DLD1 (cell line): ENCODE data around the gene TRIM32.

Source experiments
- in situ Hi-C: cut with HindIII; loops from 2 replicates; pipeline ENCODE4 v1.10.0; 2017; ENCODE audit warnings: low sequenced_read_pairs

The TRIM32 gene

DNA sequence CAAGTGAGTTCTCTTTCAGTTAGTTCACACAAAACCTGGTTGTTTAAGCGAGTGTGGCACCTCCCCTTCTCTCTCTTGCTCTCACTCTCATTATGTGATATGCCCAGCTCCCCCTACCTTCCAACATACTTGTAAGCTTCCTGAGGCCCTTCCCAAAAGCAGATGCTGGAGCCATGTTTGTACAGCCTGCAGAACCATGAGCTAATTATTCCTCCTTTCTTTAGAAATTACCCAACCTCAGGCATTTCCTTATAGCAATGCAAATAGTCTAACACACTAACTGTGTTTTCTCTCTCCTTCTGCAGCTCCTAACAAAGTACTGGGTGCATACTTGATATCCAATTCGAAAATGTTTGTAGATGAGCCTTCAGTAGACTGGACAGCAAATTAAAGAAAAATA is 62.7 kb downstream of the TRIM32 start:
- in situ Hi-C loops, result no loop called here

DNA sequence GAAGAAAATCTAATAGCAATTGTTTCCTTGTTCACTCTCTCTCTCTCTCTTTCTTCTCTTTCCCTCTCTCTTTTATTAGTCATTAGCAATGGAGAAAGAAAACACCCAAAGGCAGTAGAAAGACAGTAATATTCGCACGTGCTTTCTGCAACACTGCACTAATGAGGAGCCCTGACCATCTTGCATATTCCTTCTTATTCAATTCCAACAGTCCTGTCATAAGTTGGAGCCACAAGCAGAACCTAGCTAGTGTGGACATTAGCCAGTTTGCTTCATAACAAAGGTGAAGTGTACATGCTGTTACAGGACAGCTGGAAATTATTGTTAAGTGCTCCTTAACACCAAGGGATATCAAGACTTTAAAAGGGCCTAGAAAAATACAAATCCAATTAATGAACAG is 63.4 kb downstream of the TRIM32 start:
- in situ Hi-C loops, result no loop called here
